Gastroesophageal sphincter (tissue), 4 donors: ENCODE measurements around the gene E4F1. TPM values are rescaled to one million over a fixed set of nuclear protein-coding genes. Genes with fewer than 3 reads are reported as not detected.

Experiments
- ATAC-seq: fragments of 150-250 bp; one replicate; pipeline ENCODE4 v1.9.1; 2016; ENCODE audit warnings: mild to moderate bottlenecking, moderate library complexity
- H3K27ac ChIP-seq, 4 donors: fragments of 200-600 bp; sonication (generic) in 3 of 4; 1 replicate in 3 of 4; 2 replicates in 1 of 4; pipeline ENCODE4 v1.5.1; 2016 to 2019
- H3K27me3 ChIP-seq: fragments of 200-600 bp; sonication (generic); one replicate; pipeline ENCODE4 v1.5.1; 2019
- H3K36me3 ChIP-seq, 2 donors: fragments of 200-600 bp; sonication (generic); one replicate each; pipeline ENCODE4 v1.5.1; 2019; ENCODE audit warnings: control low read depth in 1 of 2
- H3K4me1 ChIP-seq, 3 donors: fragments of 200-600 bp; sonication (generic); 1 replicate in 2 of 3; 2 replicates in 1 of 3; pipeline ENCODE4 v1.5.1; 2016 to 2019; ENCODE audit warnings: control low read depth in 2 of 3
- H3K4me3 ChIP-seq, 2 donors: fragments of 200-600 bp; sonication (generic); one replicate each; pipeline ENCODE4 v1.5.1; 2019; ENCODE audit warnings: mild to moderate bottlenecking in 1 of 2, moderate library complexity in 1 of 2
- H3K9me3 ChIP-seq, 3 donors: fragments of 200-600 bp; sonication (generic); one replicate each; pipeline ENCODE4 v1.5.1; 2017 to 2019; ENCODE audit warnings: control low read depth in 2 of 3
- EP300 ChIP-seq: sonication (generic); formaldehyde crosslinking; IDR thresholded peaks from one replicate; pipeline ENCODE4 v1.6.1; 2017; ENCODE audit warnings: antibody characterized with exemption, mild to moderate bottlenecking
- POLR2A ChIP-seq, 2 donors: fragments of 450-650 bp; IDR thresholded peaks; one replicate each; pipeline ENCODE4 v1.6.1; 2017; ENCODE audit warnings: antibody characterized with exemption in 2 of 2, mild to moderate bottlenecking in 2 of 2, moderate library complexity in 1 of 2
- POLR2AphosphoS5 ChIP-seq: sonication (generic); formaldehyde crosslinking; IDR thresholded peaks from one replicate; pipeline ENCODE4 v1.6.1; 2017; ENCODE audit warnings: antibody characterized with exemption
- WGBS, 2 donors: methylation state at CpG; one replicate each; pipeline ENCODE4 v1.1.5; 2018; ENCODE audit warnings: low coverage in 1 of 2; 5-methylcytosine and 5-hydroxymethylcytosine counted together
- total RNA-seq, 4 donors: library from RNA; depleted of rRNA; stranded (reverse); fragments of >200 nt; gene quantifications; one replicate each; pipeline ENCODE4 v1.1.0, GENCODE V29; 2016
- TF ChIP-seq, protein P1 (sequence below), 4 experiments: fragments of 200-600 bp in 2 of 4; fragments of 450-650 bp in 2 of 4; sonication (generic) in 1 of 4; IDR thresholded peaks; one replicate each; pipeline ENCODE4 v1.5.1; 2017 to 2019; ENCODE audit warnings: antibody characterized with exemption in 4 of 4, mild to moderate bottlenecking in 2 of 4, moderate library complexity in 2 of 4

Gene E4F1
- total RNA-seq, 4 donors from 2014 or later = 23.1 to 35.2 (median 28.8) TPM

DNA sequence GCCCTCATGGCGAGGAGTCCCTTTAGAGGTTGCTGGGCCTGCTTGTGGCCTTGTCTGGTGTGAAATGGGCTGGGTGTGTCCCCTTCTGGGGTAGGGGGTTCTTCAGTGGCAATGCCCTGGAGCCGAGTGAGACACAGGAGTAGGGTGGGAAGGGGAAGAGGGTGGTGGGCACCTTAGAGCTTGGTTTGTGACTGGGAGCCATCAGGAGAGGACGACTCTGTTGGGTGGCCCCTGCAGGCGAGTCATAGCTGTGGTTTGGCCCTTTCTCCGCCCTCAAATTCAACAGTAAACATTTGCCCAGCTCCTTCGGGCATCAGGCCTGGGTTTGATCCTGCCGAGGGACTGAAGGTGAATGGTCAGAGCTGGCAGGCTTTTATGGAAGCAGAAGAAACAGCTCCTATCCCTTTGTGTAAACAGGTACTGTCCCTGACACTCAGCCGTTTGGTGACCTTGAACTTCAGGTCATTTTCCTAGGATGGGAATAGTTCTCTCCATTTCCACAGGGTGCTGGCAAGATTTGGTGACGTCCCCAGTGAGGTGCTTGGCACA, 2.9 kb downstream of the E4F1 start:
- peaks cover 0 to 51% of the 10 kb centered on the region in 2 donors for H3K36me3 ChIP-seq
- no peaks in the 10 kb centered on the region for H3K27me3 ChIP-seq
- ATAC-seq = no peak
- H3K4me1 ChIP-seq = peaks cover 0 to 40% (median 23%) of the 10 kb centered on the region in 3 donors
- H3K27ac ChIP-seq = no peak overlapping the region
- H3K9me3 ChIP-seq = no peaks in the 10 kb centered on the region
- 68 to 80% methylated on average over 2 to 5 of the region's 9 CpGs for WGBS, 2 donors
- TF ChIP-seq EP300 (no peak), POLR2AphosphoS5 (no peak), POLR2A (IDR thresholded peaks at IDR 0.05) (no peak)
- TF ChIP-seq, protein P1, sequence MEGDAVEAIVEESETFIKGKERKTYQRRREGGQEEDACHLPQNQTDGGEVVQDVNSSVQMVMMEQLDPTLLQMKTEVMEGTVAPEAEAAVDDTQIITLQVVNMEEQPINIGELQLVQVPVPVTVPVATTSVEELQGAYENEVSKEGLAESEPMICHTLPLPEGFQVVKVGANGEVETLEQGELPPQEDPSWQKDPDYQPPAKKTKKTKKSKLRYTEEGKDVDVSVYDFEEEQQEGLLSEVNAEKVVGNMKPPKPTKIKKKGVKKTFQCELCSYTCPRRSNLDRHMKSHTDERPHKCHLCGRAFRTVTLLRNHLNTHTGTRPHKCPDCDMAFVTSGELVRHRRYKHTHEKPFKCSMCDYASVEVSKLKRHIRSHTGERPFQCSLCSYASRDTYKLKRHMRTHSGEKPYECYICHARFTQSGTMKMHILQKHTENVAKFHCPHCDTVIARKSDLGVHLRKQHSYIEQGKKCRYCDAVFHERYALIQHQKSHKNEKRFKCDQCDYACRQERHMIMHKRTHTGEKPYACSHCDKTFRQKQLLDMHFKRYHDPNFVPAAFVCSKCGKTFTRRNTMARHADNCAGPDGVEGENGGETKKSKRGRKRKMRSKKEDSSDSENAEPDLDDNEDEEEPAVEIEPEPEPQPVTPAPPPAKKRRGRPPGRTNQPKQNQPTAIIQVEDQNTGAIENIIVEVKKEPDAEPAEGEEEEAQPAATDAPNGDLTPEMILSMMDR (IDR thresholded peaks at IDR 0.05) = no peak
- H3K4me3 ChIP-seq = no peak overlapping the region

DNA sequence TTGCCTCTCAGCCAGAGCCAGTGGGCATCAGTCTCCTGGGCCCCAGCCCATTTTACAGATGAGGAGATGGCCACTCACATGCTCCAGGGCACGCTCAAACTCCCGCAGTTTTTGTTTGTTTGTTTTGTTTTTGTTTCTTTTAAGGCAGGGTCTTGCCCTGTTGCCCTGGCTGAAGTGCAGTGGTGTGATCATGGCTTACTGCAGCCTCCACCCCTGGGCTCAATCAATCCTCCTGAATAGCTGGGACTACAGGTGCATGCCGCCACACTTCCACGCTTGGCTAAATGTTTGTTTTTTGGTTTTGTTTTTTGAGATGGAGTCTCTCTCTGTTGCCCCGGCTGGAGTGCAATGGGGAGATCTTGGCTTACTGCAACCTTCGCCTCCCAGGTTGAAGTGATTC, 3.5 kb downstream of the E4F1 start:
- H3K36me3 ChIP-seq = peaks cover 0 to 57% of the 10 kb centered on the region in 2 donors
- H3K4me1 ChIP-seq = peaks cover 0 to 40% (median 23%) of the 10 kb centered on the region in 3 donors
- no peak overlapping the region for H3K27ac ChIP-seq
- TF ChIP-seq POLR2AphosphoS5 (no peak), EP300 (no peak), POLR2A (IDR thresholded peaks at IDR 0.05) (no peak)
- TF ChIP-seq, protein P1 (IDR thresholded peaks at IDR 0.05) = no peak
- no peaks in the 10 kb centered on the region for H3K9me3 ChIP-seq
- H3K27me3 ChIP-seq = peaks cover 1% of the 10 kb centered on the region
- WGBS, 2 donors = 67 to 79% methylated on average over 1 to 5 of the region's 6 CpGs
- no peak for ATAC-seq
- H3K4me3 ChIP-seq = no peak overlapping the region

DNA sequence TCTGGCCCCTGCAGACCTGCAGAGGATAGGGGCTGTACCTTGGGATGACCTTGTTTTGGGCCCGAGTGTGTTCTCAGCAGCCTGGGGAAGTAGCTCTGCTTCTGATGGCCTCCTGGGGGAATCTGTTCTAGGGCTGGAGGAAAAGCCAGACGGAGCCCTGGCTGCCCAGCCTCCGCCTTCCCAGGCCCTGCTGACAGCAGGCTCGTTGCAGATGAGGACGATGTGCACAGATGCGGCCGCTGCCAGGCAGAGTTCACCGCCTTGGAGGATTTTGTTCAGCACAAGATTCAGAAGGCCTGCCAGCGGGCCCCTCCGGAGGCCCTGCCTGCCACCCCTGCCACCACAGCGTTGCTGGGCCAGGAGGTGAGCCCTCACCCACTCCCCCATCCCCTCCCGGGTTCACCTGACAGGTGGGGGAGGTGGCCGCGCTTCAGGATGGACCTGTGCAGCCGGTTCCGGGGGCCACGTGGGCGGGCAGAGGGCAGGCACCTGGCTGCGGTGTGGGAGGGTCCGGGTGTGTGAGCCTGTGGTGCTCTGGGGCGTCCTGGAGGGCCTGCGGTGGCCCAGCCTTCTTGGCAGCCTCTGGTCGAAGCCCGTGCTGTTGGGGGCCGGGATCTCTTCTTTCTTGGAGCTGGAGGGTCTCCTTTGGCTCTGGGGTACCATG, 4.9 kb downstream of the E4F1 start:
- H3K9me3 ChIP-seq = no peaks in the 10 kb centered on the region
- WGBS, 2 donors = no CpG with 5 or more reads among the region's 25 CpGs
- peaks cover 0 to 70% of the 10 kb centered on the region in 2 donors for H3K36me3 ChIP-seq
- no peak overlapping the region for H3K4me3 ChIP-seq
- no peak for ATAC-seq
- H3K27ac ChIP-seq = no peak overlapping the region
- H3K4me1 ChIP-seq = peaks cover 0 to 36% (median 21%) of the 10 kb centered on the region in 3 donors
- TF ChIP-seq, protein P1 (IDR thresholded peaks at IDR 0.05) = no peak
- no peak for TF ChIP-seq POLR2A (IDR thresholded peaks at IDR 0.05)
- no peak for TF ChIP-seq EP300
- no peak for TF ChIP-seq POLR2AphosphoS5
- H3K27me3 ChIP-seq = peaks cover 14% of the 10 kb centered on the region

DNA sequence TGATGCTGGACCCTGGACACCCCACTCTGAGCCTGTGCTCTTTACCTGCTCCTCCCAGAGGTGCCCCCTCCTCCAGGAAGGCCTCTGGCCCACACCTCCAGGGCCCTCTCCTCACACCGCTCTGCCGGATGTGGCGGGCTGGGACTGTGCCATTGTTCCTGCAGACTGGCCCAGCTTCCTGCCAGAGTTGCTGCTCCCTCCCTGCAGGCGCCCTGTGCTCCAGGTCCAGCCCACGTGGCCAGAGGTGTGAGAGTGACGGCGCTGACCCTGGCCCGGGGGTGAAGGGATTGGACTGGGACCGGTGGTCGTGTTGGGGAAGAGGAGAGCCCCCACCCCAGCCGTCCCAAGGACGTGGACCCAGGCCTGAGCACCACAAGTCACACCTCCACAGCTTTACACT, 5.7 kb downstream of the E4F1 start:
- Histone ChIP-seq H3K4me3 (no peak overlapping the region), H3K4me1 (peaks cover 0 to 33% (median 20%) of the 10 kb centered on the region in 3 donors), H3K9me3 (no peaks in the 10 kb centered on the region), H3K27ac (no peak overlapping the region), H3K36me3 (peaks cover 0 to 78% of the 10 kb centered on the region in 2 donors), H3K27me3 (peaks cover 22% of the 10 kb centered on the region)
- no peak for ATAC-seq
- TF ChIP-seq EP300 (no peak), POLR2AphosphoS5 (no peak), POLR2A (IDR thresholded peaks at IDR 0.05) (no peak)
- TF ChIP-seq, protein P1 (IDR thresholded peaks at IDR 0.05) = no peak
- no CpG with 5 or more reads among the region's 12 CpGs for WGBS, 2 donors
